Fibroblast of peridontal ligament (primary cell): ENCODE results near the gene HIPK2.
A peak's percentile ranks its signal among the peaks of the same experiment; 100 is the strongest.

Experiments used
- DNase-seq: peaks from one replicate; pipeline ENCODE4 v3.0.0-alpha.2; 2010; ENCODE audit errors: extremely low read depth

The HIPK2 gene

DNA sequence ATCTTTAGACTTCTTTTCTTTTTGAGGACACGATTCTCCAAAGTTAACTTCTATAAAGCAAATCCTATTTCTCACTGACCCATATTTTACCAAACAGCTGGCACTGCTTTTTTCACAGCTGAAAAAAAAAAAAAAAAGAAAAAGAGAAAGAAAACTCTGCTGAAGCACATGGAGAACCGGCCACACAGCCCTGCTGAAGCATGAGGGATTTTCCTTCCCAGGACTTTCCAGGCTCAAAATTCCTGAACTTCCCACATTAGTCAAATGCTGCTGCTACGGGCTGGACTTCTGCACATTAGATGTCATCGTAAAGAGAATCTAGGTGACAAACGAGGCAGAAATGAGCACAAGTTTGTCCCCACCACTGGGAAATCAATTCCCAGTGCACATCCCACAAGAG is 25.2 kb downstream of the HIPK2 start:
- no peak for DNase-seq

DNA sequence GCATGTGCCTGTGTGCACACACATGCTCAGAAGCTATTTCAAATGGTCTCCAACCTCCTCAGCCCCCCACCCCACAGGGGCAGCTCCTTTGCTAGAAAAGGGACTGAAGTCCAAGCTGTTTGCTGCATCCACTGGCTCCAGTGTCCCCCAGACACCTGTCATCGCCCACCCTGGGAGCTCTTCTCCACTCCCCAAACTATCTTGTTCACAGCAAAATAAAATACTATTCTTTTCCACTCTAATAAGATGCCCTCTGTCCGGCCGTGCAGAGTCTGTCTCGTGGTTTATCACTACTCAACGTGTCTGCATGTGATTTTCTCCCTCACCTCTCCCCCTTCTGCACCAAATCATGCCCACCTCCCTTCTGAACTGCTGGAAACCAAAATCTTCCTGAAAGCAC is 25.6 kb downstream of the HIPK2 start:
- DNase-seq = no peak

DNA sequence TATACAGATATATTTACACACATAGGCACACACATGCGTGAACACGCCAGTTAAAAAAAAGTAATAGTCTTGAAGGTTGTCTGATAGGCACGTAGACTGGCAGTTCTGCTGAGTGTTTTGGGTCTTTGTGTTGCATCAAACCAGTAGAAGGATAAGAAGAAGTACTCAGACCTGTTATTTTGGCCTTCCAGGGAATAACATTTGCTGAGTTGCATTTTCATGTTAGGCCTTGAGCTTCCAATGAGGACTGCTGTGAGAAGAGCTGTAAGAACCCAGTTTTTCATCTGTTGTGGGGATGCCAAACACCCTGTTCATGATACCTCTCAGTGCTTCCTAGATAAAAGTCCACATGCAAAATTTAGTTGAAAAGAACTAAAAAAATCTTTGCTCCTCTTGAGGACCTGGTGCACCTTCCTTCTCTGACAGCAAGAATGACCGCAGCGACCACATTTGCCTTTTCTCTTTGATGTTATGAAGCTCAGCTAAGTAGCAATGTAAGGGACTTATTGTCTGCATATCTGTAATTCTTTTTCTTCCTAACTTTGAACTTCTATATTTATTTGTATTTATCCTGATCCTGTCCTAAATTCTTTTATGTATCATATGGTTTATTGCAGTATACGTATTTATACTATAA is 27.2 kb downstream of the HIPK2 start:
- no peak for DNase-seq

DNA sequence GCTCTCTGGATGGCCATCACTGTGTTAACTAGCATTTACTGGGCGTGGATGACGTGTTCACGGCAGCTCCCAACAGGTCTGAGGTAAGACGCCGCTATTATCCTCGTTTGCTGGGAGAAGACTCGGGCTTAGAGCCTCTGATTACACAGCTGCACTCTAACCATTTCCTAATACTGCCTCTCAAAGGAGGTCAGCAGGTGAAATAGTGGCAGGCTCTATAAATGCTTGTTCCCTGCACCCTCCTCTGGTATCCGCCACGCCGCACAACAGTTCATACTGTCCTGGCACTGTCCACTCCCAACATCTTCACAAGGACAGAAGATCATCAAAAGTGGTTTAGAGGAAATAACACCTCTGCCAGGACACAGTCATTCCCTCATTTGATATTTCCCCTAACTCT is 28.3 kb downstream of the HIPK2 start:
- DNase-seq = no peak

DNA sequence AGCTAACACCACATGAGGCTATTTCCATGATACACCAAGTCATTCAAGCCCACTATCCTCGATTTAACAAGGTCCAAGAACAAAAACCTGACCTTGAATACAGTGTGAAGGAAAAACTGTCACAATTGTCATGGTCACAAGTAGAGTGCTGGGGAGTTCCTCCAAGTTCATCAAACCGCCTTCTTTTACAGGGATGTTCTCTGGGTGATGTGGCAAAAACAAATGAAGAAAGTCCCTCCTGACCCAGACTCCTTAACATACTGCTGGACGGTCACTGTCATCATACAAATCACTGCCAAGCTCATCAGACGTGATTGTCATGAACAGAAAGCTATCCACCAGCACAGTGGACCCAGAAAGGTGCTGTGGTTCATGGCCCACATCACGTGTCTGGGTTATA is 28.9 kb downstream of the HIPK2 start:
- no peak for DNase-seq

DNA sequence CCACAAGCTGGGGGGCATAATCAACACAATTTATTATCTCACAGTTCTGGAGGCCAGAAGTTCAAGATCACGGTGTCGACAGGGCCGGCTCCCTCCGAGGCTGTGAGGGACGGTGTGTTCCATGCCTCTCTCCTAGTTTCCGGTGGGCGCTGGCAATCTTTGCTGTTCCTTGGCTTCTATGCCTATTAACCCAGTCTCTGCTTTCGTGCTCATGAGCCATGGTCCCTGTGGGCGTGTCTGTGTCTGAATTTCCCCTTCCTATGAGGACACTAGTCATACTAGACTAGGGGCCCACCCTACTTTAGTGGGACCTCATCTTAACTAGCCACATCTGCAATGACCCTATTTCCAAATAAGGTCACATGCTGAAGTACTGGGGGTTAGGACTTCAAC is 29.4 kb downstream of the HIPK2 start:
- no peak for DNase-seq

DNA sequence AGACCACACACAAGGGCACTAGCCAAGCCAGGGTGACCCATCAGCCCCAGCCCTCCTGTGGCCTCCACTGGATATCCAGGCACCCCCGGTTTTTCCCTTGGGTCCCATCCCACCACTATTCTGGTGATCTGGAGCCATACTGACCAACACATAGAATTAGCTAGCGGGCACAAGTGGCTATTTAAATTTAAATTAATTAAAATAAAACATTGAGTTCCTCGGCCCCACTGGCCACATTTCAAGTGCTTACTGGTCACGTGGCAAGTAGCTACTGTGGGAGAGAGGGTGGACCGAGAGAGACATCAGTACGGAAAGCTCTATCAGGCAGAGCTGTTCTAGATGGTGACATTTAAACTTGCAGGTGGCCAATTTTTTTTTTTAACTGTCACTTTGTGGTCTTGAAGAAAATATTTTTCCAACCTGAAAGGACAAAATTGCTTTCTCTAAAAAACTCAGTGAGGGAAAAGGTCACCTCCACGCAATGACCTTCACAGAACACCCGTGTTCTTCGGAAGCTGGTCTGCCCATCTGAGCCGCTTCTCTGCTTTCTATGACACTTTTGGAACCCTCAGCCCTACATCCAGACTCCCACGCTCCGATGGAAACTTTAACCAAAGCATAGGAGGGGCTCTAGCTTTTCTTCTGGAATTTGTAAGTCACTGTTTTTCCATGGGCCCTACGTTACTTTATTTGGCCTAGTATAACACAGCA is 30.0 kb downstream of the HIPK2 start:
- no peak for DNase-seq

DNA sequence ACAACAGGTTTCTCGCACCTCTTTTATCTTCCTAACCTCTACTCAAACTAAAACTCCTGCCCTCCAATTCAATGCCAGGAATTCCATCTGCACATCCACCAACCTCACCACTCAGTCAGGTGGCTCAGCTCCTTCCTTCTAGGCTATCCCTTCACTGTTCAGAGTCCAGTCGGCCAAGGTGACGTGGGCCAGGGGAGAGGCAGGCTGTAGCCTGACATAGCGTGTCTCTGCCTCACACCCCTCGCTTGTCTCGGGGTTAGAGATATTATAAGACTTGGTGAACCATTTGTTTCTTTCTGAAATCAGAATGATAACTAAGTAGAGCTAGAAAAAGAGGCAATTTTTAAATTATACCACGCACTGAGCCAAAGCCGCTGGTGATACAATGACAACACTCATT is 31.1 kb downstream of the HIPK2 start:
- DNase-seq = no peak

DNA sequence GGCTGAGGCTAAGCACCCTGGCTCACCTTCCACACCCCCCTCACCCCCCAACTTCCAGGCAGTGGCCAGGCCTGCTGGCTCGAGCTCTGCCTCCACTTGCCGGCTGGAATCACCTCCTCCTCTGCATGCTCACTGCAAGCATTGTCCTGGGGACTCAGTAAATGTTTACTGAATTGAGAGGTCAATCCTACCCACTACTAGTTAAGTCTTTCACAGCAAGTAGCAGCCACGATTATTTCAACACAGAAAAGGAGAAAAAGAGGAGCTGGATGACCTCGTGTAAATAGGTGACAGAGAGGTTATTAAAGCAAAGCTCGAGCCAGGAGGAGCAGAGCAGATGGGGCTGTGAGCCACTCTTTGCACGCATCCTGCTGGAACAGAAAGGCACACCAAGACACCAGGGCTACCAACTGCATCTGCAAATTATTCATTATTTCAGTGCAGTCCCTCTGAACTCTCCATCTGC is 32.1 kb downstream of the HIPK2 start:
- no peak for DNase-seq

DNA sequence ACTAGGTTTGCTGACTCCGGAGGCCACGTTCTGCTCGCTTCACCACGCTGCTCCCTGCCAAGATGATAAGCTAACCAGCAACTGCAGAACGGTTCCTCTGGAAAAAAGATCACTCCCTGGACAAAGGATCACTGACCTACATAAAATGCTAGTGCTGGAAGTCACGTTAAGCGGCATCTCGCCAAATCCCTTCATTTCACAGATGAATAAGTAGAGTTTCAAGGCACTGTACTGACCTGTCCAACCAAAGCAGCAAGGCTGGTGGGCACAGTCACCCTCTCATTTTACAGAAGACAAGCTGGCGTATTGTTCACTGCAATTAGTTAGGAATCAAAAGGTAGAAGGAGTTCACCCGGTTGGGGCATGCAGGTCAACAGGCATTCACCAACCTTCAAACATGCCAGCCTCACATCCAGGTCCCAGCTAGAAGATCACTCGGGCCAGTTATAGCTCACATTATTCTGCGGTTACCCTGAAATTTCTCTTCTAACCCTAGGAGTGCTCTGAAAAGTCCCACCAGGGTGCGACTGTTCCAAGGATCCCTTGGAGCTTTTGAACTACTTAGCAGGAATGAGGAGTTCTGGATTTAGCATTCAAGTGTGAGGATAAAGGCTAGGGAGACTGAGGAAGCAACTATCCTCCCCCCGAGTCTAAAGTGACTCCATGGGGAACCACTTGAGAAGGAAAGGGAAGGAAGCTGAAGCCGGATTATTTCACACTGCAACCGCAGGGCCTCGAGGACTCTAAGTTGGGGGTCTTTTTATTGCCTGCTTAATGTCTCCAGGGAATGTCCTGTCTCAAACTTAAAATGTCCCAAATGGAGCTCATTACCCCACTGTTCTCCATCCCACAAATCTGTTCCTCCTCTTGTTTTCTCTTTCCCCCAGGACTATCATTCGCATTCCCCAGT is 32.8 kb downstream of the HIPK2 start:
- no peak for DNase-seq

DNA sequence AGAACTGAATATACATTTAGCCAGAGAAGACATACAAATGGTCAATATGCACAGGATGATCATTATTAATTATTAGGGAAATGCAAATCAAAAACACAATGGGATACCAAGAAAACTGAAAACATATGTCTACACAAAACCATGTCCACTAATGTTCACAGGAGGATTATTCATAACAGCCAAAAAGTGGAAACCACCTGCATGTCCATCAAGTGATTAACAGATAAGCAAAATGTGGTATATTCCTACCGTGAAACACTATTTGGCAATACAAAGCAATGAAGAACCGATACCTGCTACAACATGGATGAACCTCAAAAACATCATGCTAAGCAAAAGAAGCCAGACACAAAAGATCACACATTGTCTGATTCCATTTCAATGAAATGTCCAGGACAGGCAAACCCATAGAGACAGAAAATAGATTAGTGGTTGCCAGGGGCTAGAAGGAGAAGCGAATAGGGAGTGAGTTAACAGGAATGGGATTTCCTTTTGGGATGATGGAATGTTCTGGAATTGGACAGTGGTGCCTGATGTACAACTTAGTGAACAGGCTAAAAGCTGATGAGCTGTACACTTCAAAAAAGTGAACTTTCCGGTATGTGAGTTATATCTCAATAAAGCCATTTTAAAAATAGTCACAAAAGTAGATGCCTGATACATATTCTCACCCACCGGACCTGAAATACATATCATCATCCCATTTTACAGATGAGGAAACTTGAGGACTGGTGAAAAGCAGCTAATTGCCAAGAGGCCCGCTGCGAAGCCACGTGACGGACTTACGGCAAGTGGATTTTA is 33.6 kb downstream of the HIPK2 start:
- DNase-seq = no peak

DNA sequence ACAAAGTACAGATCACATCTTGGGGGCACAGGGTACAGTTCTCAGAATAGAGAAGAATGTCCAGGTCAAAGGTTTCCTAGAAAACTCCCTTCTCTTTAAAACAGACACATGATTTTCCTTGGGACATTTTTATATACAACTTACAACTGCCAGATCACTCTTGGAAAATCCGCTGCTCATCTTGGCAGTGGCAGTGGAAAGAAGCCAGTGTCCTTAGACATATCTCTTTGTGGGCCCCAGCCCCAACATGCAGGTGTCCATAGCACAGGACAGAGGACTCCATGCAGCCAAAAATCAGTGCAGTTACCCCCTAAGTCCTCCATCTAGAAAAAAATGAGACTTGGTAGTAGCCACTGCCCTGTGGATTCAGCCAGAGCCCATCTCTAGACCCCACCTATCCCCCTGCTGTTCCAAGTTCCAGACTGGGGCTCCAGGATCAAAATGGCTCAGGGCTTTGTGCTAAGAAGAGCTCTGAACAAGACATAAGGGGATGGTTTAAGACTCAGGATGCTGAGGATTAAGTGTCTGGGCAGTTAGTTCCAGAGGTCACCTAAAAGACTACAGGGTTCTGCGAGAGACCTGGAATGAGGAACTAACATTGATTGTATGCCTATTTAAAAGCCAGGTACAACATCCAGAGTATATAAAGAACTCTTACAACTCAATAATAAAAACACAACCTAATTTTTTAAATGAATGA is 34.4 kb downstream of the HIPK2 start:
- no peak for DNase-seq

DNA sequence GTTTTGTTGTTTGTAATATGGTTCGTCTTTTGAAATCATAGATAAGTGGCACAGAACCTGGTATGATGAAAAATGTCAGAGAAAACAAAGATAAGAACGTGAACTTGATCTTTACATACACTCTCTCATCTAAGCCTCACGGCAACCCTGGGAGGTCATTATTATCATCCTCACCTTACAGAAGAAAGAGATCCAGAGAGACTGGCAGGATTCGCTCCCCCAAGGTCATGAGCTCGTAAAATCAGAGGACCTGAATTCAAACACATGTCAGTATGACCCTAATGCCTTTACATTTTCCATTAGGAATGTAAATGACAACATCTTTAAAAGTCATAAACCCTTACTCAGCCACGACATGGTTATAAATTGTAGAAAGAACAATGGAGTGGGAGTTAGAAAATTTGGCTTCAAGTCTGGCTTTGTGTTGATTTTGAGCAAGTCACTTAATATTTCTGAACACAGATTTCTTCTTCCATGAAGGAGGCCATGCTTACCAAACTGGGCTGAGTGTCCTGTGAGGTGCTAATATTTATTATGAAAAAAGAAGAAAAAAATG is 35.9 kb downstream of the HIPK2 start:
- no peak for DNase-seq

DNA sequence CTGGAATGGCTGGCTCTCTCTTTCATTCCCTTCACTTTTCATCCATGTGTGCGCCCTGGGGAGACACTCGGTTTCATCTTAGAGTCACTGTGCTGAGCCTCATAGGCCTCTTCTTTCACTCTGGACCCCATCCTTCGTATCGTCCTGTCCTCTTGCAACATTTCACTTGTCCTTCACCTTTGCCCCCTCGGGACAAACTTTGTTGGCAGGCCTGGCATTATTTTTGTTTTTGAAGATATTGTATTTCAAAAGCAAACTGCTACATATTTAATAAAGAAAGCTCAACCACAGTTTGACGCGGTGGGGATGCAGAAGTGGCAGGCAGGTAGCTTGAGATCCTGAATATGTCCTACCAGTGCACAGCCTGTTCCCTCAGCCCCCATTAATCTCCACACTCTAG is 36.6 kb downstream of the HIPK2 start:
- no peak for DNase-seq

DNA sequence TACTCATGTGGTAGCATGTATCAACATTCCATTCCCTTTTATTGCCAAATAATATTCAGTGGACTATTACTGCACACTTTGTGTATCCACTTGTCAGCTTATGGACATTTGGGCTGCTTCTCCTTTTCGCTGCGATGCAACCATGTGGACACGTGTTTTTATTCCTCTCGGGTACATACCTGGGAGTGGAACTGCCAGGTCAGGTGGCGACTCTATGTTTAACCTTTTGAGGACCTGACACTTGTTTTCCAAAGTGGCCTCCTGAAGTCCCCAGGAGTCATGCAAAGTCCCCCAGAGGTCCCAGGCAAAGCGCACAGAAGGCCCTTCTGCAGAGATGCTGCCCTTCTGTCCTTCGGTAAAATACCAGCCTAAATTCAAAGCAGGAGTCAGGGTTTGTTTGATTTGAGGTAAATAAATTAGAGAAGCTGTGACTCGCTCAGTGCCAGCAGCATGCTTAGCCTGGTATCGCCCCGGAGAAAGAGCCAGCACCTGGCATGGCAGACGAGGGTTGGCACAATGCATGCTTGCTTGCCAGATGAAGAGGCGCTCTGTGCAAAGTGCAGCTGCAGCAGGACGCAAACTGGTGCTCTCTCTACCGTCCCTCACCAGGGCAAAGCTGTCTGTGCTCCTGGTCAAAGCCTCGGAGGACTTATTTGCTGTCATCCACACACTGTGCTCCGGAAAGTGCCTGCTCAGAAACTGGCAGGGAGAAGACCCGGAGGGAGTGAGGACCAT is 37.8 kb downstream of the HIPK2 start:
- no peak for DNase-seq

DNA sequence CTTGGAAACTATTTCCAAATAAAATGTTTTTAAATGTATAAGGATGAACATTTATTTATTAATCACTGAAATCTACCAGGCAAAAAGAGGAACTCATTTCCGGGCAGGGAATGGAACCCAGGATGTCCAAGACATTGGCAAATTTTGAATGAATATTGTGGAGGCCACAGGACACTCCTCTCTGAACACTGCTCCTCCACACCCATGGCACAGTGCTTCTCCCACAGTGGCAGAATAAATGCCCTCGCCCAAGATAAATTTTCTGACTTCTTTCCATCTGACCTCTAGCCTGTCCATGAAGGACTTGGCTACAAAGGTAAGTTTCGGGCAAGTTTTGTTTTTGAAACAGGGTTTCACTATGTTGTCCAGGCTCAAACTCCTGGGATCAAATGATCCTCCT is 39.0 kb downstream of the HIPK2 start:
- no peak for DNase-seq

DNA sequence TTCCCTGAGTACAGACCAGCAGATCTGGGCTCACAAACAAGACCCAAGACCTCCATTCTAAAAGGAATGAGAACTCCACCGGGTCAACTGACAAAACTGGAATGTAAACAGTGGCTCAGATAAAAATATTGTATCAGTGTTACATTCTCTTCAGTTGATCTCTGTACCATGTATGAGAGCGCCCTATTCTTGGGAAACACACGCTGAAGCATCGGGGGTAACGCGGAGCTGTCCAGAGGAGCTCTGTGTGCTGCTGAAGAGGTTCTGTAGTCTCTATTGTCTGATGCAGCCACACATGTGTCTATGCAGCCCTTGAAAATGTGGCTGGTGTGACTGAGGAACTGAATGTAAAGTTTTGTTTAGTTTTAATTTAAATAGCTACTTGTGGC is 39.7 kb downstream of the HIPK2 start:
- peak; percentile 54 for DNase-seq

DNA sequence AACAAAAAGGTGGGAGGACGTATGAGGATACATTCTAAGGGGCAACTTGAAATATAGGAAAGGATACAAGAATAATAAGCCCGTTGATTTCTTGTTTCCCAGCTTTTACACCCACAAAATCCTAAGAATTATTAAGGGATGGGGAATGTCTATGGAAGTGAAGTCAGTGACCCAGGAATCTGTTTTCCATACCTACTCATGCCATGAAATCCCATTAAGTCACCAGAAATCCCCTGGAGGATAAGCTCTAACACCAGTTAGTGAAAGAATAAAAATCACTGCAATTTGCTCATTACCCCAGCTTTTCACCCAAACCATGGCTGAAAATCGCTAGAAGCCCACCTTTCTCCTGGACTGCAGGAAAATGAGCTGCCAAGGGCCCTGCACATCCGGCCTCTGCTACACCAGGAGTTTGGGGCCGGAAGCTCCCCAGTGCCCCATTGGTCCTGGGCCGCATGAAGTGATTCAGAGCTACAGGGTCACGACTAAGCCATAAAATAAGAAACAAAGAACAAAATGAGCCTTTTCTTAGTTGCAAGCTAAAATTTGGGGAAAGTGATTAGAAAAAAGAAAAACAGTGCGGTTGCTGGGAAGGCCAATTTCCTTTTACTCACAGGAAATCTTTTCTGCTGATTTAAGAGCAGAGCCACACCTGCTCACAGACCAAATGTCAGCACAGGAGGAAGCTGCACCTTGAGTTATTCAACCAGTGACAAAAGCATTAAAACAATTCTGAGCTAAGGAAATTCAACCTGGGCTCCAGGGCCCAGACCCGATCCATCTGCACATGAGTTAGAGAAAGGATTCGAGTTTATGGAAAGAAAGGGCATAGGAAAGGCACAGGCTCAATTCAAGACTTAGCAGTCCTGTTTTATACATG is 40.3 kb downstream of the HIPK2 start:
- no peak for DNase-seq

DNA sequence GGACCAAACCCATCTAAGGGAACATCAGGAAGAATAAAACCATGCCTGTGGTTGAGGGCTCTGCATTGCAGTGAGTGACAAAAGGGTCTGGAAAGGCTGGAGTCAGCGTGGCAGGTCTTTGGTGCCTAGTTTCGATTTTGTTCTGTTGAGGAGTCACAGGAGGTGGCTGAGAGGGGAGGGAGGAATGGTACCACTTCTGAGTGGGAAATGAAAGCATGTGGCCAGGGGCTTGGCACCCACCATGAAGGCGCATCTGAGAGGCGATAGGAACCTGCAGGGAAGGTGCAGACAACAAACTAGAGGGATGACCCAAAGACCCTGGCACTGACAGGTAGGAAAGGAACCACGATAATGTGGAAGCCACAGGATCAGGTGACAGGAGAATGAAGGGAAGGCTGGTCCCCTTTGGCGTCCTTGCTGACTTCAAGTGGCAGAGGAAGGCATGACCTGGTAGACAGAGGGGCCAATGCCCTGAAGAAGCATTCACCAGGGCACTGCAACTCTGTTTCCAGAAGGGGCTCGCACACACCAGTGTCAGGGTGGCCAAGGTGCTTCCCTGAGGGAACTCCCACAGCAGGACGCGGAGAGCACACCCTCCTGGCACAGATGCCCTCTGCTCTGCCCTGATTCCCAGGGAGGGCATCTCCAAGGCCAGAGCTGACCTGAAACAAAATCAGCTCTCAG is 41.7 kb downstream of the HIPK2 start:
- DNase-seq = no peak
